HFFc6 (cell line): Measurements from ENCODE around the gene BICD2. TPM values are rescaled to one million over a fixed set of nuclear protein-coding genes. Genes with fewer than 3 reads are reported as not detected.
"Not testable (repeated sequence)": the region's sequence is repeated elsewhere in the genome, so short reads cannot be mapped to it uniquely, and the experiment has no call there.

Source experiments
- DNase-seq: peaks from one replicate; pipeline ENCODE4 v3.0.0-alpha.2; 2018
- H3K27ac Mint-ChIP-seq: 2 replicates; pipeline ENCODE4 v1.8.0; 2020; ENCODE audit warnings: mild to moderate bottlenecking, mixed read lengths
- H3K27me3 Mint-ChIP-seq: 2 replicates; pipeline ENCODE4 v1.8.0; 2021; ENCODE audit warnings: mild to moderate bottlenecking, moderate library complexity, mixed read lengths; ENCODE audit not compliant: insufficient read depth
- H3K36me3 Mint-ChIP-seq: 2 replicates; pipeline ENCODE4 v1.8.0; 2021; ENCODE audit warnings: low read depth, mixed read lengths
- H3K4me1 Mint-ChIP-seq: 2 replicates; pipeline ENCODE4 v1.8.0; 2020; ENCODE audit warnings: low read depth, mixed read lengths
- H3K4me3 Mint-ChIP-seq: 2 replicates; pipeline ENCODE4 v1.8.0; 2020; ENCODE audit warnings: mild to moderate bottlenecking, moderate library complexity, mixed read lengths
- H3K9me3 Mint-ChIP-seq: 2 replicates; pipeline ENCODE4 v1.8.0; 2020; ENCODE audit warnings: mild to moderate bottlenecking, mixed read lengths
- CTCF ChIP-seq: fragments of 200-600 bp; sonication (generic); IDR thresholded peaks from 2 replicates; pipeline ENCODE4 v1.5.0; 2021; ENCODE audit warnings: antibody characterized with exemption, mild to moderate bottlenecking
- total RNA-seq, 6 experiments: library from RNA; stranded (reverse); fragmentation: NEBNext Ultra II Directional; extraction: Animal tissue kit (Norgen Biotek cat#: 25700); gene quantifications; 2 replicates in 1 of 6; 3 replicates in 5 of 6; pipeline ENCODE4 v1.2.3, GENCODE V29; 2021

Gene BICD2
- total RNA-seq, 6 experiments from 2014 or later = 32.4 to 38.6 (median 36.1) TPM

- H3K4me3 Mint-ChIP-seq = no peak overlapping the region
- H3K4me1 Mint-ChIP-seq = peaks cover under 1% of the 10 kb centered on the region; the same call in 1 of the 2 replicates
- TF ChIP-seq CTCF = no peak
- H3K9me3 Mint-ChIP-seq = no peaks in the 10 kb centered on the region
- no peaks in the 10 kb centered on the region for H3K36me3 Mint-ChIP-seq
- no peak overlapping the region for H3K27ac Mint-ChIP-seq
- peaks cover 21% of the 10 kb centered on the region for H3K27me3 Mint-ChIP-seq
- no peak for DNase-seq
Measured at GRCh38 chr9:92804727-92805126, 40.1 kb upstream of the BICD2 start.

- no peak overlapping the region for H3K4me3 Mint-ChIP-seq
- no peaks in the 10 kb centered on the region for H3K9me3 Mint-ChIP-seq
- H3K4me1 Mint-ChIP-seq = peaks cover 6% of the 10 kb centered on the region; the same call in 1 of the 2 replicates
- no peaks in the 10 kb centered on the region for H3K36me3 Mint-ChIP-seq
- TF ChIP-seq CTCF = no peak
- DNase-seq = no peak
- no peak overlapping the region for H3K27ac Mint-ChIP-seq
- H3K27me3 Mint-ChIP-seq = peaks cover 41% of the 10 kb centered on the region
Measured at GRCh38 chr9:92798358-92798757, 33.7 kb upstream of the BICD2 start.

GRCh38 chr9:92796337-92796804 lies 31.7 kb upstream of the BICD2 start:
- peaks cover 42% of the 10 kb centered on the region for H3K27me3 Mint-ChIP-seq
- not testable (repeated sequence) for H3K9me3 Mint-ChIP-seq, H3K27ac Mint-ChIP-seq, H3K4me1 Mint-ChIP-seq, DNase-seq, H3K36me3 Mint-ChIP-seq, H3K4me3 Mint-ChIP-seq

GRCh38 chr9:92795598-92796336 lies 31.1 kb upstream of the BICD2 start:
- no peaks in the 10 kb centered on the region for H3K9me3 Mint-ChIP-seq
- no peaks in the 10 kb centered on the region for H3K36me3 Mint-ChIP-seq
- no peak overlapping the region for H3K27ac Mint-ChIP-seq
- H3K4me3 Mint-ChIP-seq = no peak overlapping the region
- H3K27me3 Mint-ChIP-seq = peaks cover 45% of the 10 kb centered on the region
- H3K4me1 Mint-ChIP-seq = peaks cover 10% of the 10 kb centered on the region; the same call in 1 of the 2 replicates
- TF ChIP-seq CTCF = no peak
- DNase-seq = no peak

- no peak for TF ChIP-seq CTCF
- H3K36me3 Mint-ChIP-seq = no peaks in the 10 kb centered on the region
- peaks cover 45% of the 10 kb centered on the region for H3K27me3 Mint-ChIP-seq
- H3K4me1 Mint-ChIP-seq = peaks cover 16% of the 10 kb centered on the region; the same call in 1 of the 2 replicates
- no peaks in the 10 kb centered on the region for H3K9me3 Mint-ChIP-seq
- no peak overlapping the region for H3K4me3 Mint-ChIP-seq
- DNase-seq = no peak
- no peak overlapping the region for H3K27ac Mint-ChIP-seq
Measured at GRCh38 chr9:92795000-92795399, 30.4 kb upstream of the BICD2 start.

- H3K9me3 Mint-ChIP-seq = no peaks in the 10 kb centered on the region
- no peak for TF ChIP-seq CTCF
- H3K27me3 Mint-ChIP-seq = peaks cover 45% of the 10 kb centered on the region
- no peak overlapping the region for H3K4me3 Mint-ChIP-seq
- DNase-seq = no peak
- H3K4me1 Mint-ChIP-seq = peaks cover 12% of the 10 kb centered on the region; the same call in 1 of the 2 replicates
- no peaks in the 10 kb centered on the region for H3K36me3 Mint-ChIP-seq
- no peak overlapping the region for H3K27ac Mint-ChIP-seq
Measured at GRCh38 chr9:92794426-92794825, 29.8 kb upstream of the BICD2 start.
